ENCODE results near the gene EPS15.

DNA sequence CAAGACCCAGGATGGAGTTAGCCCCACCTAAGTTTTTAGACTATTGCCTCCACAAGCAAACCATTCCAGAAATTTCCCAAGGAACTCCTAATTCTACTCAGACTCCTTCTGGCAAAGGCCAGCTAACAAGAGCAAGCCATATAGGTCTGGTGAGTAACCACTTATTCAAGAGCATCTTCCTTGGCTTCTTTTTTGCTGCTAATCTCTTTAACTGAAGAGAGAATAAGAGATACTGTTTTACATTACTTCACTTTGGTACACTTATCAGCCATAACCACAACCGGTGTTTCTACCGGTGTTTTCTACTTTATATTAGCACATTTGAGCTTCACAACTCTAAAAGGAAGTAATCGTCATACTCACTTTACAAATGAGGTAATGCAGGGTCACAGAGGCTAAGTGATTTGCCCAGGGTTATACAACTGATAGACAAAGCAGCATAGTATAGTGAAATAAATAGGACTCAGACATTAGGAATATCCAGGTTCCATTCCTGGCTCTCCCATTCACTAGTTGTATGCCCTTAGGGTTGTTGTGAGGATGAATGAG lies 1.7 kb upstream of the EPS15 start:
- no peak for TF ChIP-seq CTCF (IDR thresholded peaks at IDR 0.05; ENCODE audit: insufficient read depth, low read length, poor library complexity, severe bottlenecking)
- TF ChIP-seq EZH2phosphoT487 (conservative IDR thresholded peaks at IDR 0.05; ENCODE audit: low read length), result no peak
